ENCODE measurements around the gene OPA3. TPM values are rescaled to one million over a fixed set of nuclear protein-coding genes. Genes with fewer than 3 reads are reported as not detected.

OPA3 gene
- total and polyA plus RNA-seq, 10 of the 15 experiments (the other 5 are each of a cell fraction or from before 2014, with no cell fraction given): 2.2 to 24.3 (median 13.3) TPM

GRCh38 chr19:45591638-45592005 lies 7.0 kb upstream of the OPA3 start:
- H4K20me1 ChIP-seq (ENCODE audit: control insufficient read depth, insufficient read depth): no peaks in the 10 kb centered on the region
- 77% methylated on average over 21 of the region's 21 CpGs for WGBS (ENCODE audit: insufficient coverage, insufficient replicate concordance, low lambda C conversion rate, missing lambda C conversion rate)
- DNase-seq (ENCODE audit: low read depth, low spot score) (no peak), FAIRE-seq (no peak), ATAC-seq (no peak)
- in situ Hi-C loops (cut with MboI): no loop called here
- ChIA-PET CTCF (interaction anchor here (0.9 kb wide), 1 partner anchor 38 kb away, joined by 3 read pairs; no protein-coding TSS in a partner anchor), RAD21 (ENCODE audit: unreplicated experiment) (interaction anchor here (1.7 kb wide), 1 partner anchor 50 kb away, joined by 5 read pairs; no protein-coding TSS in a partner anchor), SMC1A (ENCODE audit: uncharacterized antibody, unreplicated experiment) (interaction anchor here (1.6 kb wide), 1 partner anchor 50 kb away, joined by 5 read pairs; no protein-coding TSS in a partner anchor), POLR2A (no interaction called here)
- H3K27ac ChIP-seq (ENCODE audit: control insufficient read depth, insufficient read depth): no peak overlapping the region
- no peaks in the 10 kb centered on the region for H3K27me3 ChIP-seq (replicated peaks in 1 of 2; ENCODE audit: control insufficient read depth in 2 of 2, insufficient read depth in 2 of 2, low read length in 1 of 2)
- no peaks in the 10 kb centered on the region for H3K36me3 ChIP-seq (ENCODE audit: control insufficient read depth in 2 of 2, insufficient read depth in 2 of 2, low read length in 1 of 2)
- H2AFZ ChIP-seq (ENCODE audit: control insufficient read depth, low read depth, low read length): no peak overlapping the region
- H3K4me2 ChIP-seq (ENCODE audit: control insufficient read depth, insufficient read depth): no peak overlapping the region
- BruUV-seq (replicated peaks): no TSS peak
- no peak overlapping the region for H3K4me3 ChIP-seq
- no peaks in the 10 kb centered on the region; the same call in 1 of the 2 replicates for H3K4me1 ChIP-seq (ENCODE audit: control insufficient read depth, insufficient read depth, low read length)
- no peaks in the 10 kb centered on the region; the same call in 2 of the 3 replicates for H3K9me3 ChIP-seq (replicated peaks; ENCODE audit: control insufficient read depth, insufficient read depth, low read length)
- intact Hi-C loops (cut with micrococcal nuclease; ENCODE audit: unreplicated experiment): loop anchor here (1.0 kb wide), 1 partner anchor 51 kb away; no protein-coding TSS in a partner anchor
- H3K79me2 ChIP-seq (ENCODE audit: control insufficient read depth, insufficient read depth, low read length): no peaks in the 10 kb centered on the region
- H3K9ac ChIP-seq (ENCODE audit: control insufficient read depth, insufficient read depth, low read length): no peak overlapping the region
- TF ChIP-seq CBX3 (IDR thresholded peaks at IDR 0.05; ENCODE audit: borderline replicate concordance, low read depth) (no peak), CUX1 (IDR thresholded peaks at IDR 0.05; ENCODE audit: insufficient replicate concordance, low read depth, low read length) (no peak), E2F4 (IDR thresholded peaks at IDR 0.05; ENCODE audit: low read depth, low read length) (no peak), PAX8 (IDR thresholded peaks at IDR 0.05) (no peak), SUZ12 (IDR thresholded peaks at IDR 0.05; ENCODE audit: unreplicated experiment) (no peak), ZNF274 (IDR thresholded peaks at IDR 0.05; ENCODE audit: insufficient read depth, insufficient read length) (no peak), IRF4 (IDR thresholded peaks at IDR 0.05; ENCODE audit: low read depth, low read length) (no peak), USF1 (IDR thresholded peaks at IDR 0.05; ENCODE audit: borderline replicate concordance, extremely low read length, insufficient read depth, low read depth, low read length) (no peak), ELK1 (IDR thresholded peaks at IDR 0.05; ENCODE audit: low read depth, low read length) (no peak), MTA2 (IDR thresholded peaks at IDR 0.05; ENCODE audit: low read depth) (no peak), NFXL1 (IDR thresholded peaks at IDR 0.05; ENCODE audit: borderline replicate concordance) (no peak), ATF3 (IDR thresholded peaks at IDR 0.05; ENCODE audit: borderline replicate concordance, extremely low read depth, low read depth, low read length) (no peak), NR2C1 (IDR thresholded peaks at IDR 0.05) (no peak)

All from GM12878 (cell line).